PC-9 (cell line): ENCODE data around the gene RPL15.

ENCODE experiments used
- EZH2 ChIP-seq: fragments of 200-600 bp; sonication (generic); IDR thresholded peaks from 2 replicates; pipeline ENCODE4 v1.8.0; 2017; ENCODE audit warnings: antibody characterized with exemption, low read depth
- TF ChIP-seq, protein P1 (sequence below): fragments of 200-600 bp; sonication (generic); conservative IDR thresholded peaks from 2 replicates; pipeline ENCODE4 v1.6.1; 2017; ENCODE audit warnings: mixed run types, antibody characterized with exemption, mild to moderate bottlenecking, moderate library complexity

GRCh38 chr3:23953523-23953922 lies 36.6 kb downstream of the RPL15 start:
- TF ChIP-seq, protein P1, sequence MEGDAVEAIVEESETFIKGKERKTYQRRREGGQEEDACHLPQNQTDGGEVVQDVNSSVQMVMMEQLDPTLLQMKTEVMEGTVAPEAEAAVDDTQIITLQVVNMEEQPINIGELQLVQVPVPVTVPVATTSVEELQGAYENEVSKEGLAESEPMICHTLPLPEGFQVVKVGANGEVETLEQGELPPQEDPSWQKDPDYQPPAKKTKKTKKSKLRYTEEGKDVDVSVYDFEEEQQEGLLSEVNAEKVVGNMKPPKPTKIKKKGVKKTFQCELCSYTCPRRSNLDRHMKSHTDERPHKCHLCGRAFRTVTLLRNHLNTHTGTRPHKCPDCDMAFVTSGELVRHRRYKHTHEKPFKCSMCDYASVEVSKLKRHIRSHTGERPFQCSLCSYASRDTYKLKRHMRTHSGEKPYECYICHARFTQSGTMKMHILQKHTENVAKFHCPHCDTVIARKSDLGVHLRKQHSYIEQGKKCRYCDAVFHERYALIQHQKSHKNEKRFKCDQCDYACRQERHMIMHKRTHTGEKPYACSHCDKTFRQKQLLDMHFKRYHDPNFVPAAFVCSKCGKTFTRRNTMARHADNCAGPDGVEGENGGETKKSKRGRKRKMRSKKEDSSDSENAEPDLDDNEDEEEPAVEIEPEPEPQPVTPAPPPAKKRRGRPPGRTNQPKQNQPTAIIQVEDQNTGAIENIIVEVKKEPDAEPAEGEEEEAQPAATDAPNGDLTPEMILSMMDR = no peak
- no peak for TF ChIP-seq EZH2
